Osteoblast (primary cell): Measurements from ENCODE around the gene USP19. TPM values are rescaled to one million over a fixed set of nuclear protein-coding genes. Genes with fewer than 3 reads are reported as not detected.

Source experiments
- DNase-seq: peaks from one replicate; pipeline ENCODE4 v3.0.0; 2011; ENCODE audit warnings: low spot score, mixed read lengths; ENCODE audit not compliant: insufficient read length; ENCODE audit errors: missing footprints
- H2AFZ ChIP-seq: 2 replicates; pipeline ENCODE4 v1.6.0; 2011; ENCODE audit warnings: mild to moderate bottlenecking, low read length
- H3K27ac ChIP-seq: 2 replicates; pipeline ENCODE4 v1.5.1; 2011; ENCODE audit warnings: mild to moderate bottlenecking, low read depth, low read length, moderate library complexity
- H3K27me3 ChIP-seq: 2 replicates; pipeline ENCODE4 v1.6.0; 2012; ENCODE audit warnings: mild to moderate bottlenecking, control low read depth, inconsistent platforms, low read length, moderate library complexity; ENCODE audit not compliant: insufficient read depth
- H3K36me3 ChIP-seq: 2 replicates; pipeline ENCODE4 v1.5.1; 2011; ENCODE audit warnings: mild to moderate bottlenecking, low read length, control low read depth, moderate library complexity; ENCODE audit not compliant: insufficient read depth
- H3K4me1 ChIP-seq: 2 replicates; pipeline ENCODE4 v1.5.1; 2011; ENCODE audit warnings: mild to moderate bottlenecking, low read length, control low read depth, moderate library complexity; ENCODE audit not compliant: insufficient read depth
- H3K4me2 ChIP-seq: 2 replicates; pipeline ENCODE4 v1.6.0; 2011; ENCODE audit warnings: mild to moderate bottlenecking, low read length; ENCODE audit not compliant: insufficient read depth
- H3K4me3 ChIP-seq: fragments of 200-600 bp; sonication (generic); 3 replicates; pipeline ENCODE4 v1.5.1; 2012; ENCODE audit warnings: mild to moderate bottlenecking, low read length, inconsistent platforms; ENCODE audit not compliant: insufficient read depth
- H3K79me2 ChIP-seq: 2 replicates; pipeline ENCODE4 v1.6.0; 2012; ENCODE audit warnings: mild to moderate bottlenecking, low read length, control low read depth, inconsistent platforms; ENCODE audit not compliant: insufficient read depth
- H3K9me3 ChIP-seq: 2 replicates; pipeline ENCODE4 v1.5.1; 2011; ENCODE audit warnings: low read depth, low read length, control low read depth
- H4K20me1 ChIP-seq: 2 replicates; pipeline ENCODE4 v1.6.0; 2012; ENCODE audit warnings: mild to moderate bottlenecking, low read length, control low read depth; ENCODE audit not compliant: insufficient read depth
- total RNA-seq: library from RNA; depleted of rRNA; stranded (reverse); fragments of >200 nt; gene quantifications from 2 replicates; pipeline ENCODE4 v1.2.3, GENCODE V29; 2012
- TF ChIP-seq, protein P1 (sequence below): IDR thresholded peaks from 2 replicates; pipeline ENCODE4 v1.5.1; 2011; ENCODE audit warnings: mild to moderate bottlenecking, low read depth, low read length, moderate library complexity; ENCODE audit errors: extremely low read depth

Gene USP19
- total RNA-seq, 1 donor, result 49.6 TPM

DNA sequence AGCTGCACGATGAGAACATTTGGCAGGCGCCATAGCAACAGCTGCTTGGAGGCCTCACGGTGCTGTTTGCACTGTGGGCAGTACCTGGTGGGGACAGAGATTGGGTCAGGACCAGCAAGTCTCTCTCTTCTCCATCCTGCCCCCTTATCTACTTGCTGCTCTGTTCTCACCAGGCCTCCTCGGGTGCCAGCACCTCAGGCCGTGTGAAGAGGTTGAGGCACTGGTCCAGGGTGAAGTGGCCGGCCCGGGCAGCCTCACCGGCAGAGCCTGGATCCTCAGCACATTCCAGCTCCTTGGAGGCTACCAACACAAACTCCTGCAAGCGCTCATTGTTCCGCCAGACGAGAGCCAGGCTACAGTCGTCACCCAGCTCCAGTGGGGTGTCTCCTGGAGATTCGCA lies 9.8 kb downstream of the USP19 start:
- Histone ChIP-seq H3K27ac (no peak overlapping the region), H3K4me1 (peaks cover 3% of the 10 kb centered on the region), H2AFZ (no peak overlapping the region), H3K79me2 (no peaks in the 10 kb centered on the region), H3K9me3 (no peaks in the 10 kb centered on the region), H3K27me3 (no peaks in the 10 kb centered on the region), H3K4me2 (no peak overlapping the region), H4K20me1 (no peaks in the 10 kb centered on the region), H3K4me3 (no peak overlapping the region), H3K36me3 (peaks cover 77% of the 10 kb centered on the region)
- DNase-seq, result peak; percentile 77
- TF ChIP-seq, protein P1, sequence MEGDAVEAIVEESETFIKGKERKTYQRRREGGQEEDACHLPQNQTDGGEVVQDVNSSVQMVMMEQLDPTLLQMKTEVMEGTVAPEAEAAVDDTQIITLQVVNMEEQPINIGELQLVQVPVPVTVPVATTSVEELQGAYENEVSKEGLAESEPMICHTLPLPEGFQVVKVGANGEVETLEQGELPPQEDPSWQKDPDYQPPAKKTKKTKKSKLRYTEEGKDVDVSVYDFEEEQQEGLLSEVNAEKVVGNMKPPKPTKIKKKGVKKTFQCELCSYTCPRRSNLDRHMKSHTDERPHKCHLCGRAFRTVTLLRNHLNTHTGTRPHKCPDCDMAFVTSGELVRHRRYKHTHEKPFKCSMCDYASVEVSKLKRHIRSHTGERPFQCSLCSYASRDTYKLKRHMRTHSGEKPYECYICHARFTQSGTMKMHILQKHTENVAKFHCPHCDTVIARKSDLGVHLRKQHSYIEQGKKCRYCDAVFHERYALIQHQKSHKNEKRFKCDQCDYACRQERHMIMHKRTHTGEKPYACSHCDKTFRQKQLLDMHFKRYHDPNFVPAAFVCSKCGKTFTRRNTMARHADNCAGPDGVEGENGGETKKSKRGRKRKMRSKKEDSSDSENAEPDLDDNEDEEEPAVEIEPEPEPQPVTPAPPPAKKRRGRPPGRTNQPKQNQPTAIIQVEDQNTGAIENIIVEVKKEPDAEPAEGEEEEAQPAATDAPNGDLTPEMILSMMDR, result no peak

DNA sequence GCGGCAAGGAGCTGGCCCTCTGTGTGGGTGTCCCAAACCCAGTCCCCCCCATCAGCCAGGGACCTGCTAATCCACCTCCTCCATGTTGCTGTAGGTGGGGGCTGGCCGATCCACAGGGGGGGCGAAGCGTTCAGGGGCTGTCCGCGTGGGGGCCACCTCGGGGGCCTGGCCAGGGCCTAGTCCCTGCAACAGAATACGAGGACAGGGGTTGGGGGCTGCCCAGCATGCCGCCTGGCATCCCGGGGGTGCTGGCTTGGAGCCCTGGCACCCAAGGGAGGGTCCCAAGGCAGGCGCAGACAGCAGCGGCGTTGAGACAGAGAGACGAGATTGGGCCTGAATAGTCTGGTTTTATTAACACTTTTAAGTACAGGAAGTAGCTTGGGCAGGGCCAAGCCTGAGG lies 12.3 kb downstream of the USP19 start:
- no peak overlapping the region for H3K4me3 ChIP-seq
- H3K9me3 ChIP-seq, result no peaks in the 10 kb centered on the region
- H3K4me1 ChIP-seq, result peaks cover 20% of the 10 kb centered on the region
- H3K4me2 ChIP-seq, result no peak overlapping the region
- peaks cover 15% of the 10 kb centered on the region for H3K79me2 ChIP-seq
- TF ChIP-seq, protein P1, result no peak
- no peaks in the 10 kb centered on the region for H3K27me3 ChIP-seq
- no peak overlapping the region for H2AFZ ChIP-seq
- no peak for DNase-seq
- no peaks in the 10 kb centered on the region for H4K20me1 ChIP-seq
- H3K27ac ChIP-seq, result no peak overlapping the region
- peaks cover 53% of the 10 kb centered on the region for H3K36me3 ChIP-seq

DNA sequence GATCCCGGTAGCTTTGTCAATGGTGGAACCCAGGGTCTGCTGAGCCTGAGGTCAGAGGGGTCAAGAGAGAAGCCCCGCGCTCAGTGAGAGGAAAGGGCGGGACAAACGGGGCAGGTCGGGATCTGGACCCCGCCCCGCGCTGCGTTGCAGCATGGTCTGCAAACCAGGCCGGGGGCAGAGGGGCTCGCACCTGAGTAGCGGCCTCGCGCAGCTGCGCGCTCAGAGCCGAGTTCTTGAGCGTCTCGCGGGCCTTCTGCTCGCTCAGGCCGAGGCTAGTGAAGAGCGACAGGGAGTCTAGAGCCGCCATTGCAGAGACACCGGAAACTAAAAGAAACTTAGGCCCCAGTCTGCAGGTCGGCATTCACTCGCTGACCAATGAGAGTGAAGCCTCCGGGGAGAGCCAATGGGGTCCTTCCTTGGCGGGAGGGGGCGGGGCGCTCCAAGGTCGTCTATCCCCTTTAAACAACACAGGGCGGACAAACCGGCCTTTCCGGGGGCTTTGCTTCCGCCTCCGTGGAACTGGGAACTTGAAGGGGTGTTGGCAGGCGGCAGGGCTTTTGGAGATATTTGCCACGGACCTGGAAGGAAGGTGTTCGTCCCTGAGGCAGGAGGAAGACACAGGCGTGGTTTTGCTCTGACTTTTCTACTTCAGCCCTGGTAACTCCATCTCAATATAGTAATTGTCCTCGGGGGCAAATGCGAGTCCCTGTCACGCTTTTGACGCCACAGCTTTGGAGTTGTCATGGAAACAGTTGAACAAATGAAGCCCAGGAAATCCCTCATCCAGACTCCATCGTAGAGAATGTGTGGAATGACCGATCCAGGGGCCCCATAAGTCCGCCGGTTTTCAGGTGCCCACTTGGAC lies 16.0 kb downstream of the USP19 start, which contains the start of gene QARS1:
Gene QARS1 (minus strand): TSS at position 331 of the 865 bp plus-strand sequence. CDS start 24 bp downstream, at position 307.
- peak within 1 kb of the TSS; percentile 90 for H3K4me2 ChIP-seq
- H3K27ac ChIP-seq, result peak within 1 kb of the TSS; percentile 94
- no peaks in the 10 kb centered on the region for H3K27me3 ChIP-seq
- no peaks in the 10 kb centered on the region for H3K9me3 ChIP-seq
- H3K79me2 ChIP-seq, result peaks cover 31% of the 10 kb centered on the region
- H2AFZ ChIP-seq, result peak within 1 kb of the TSS; percentile 96
- TF ChIP-seq, protein P1, result no peak
- DNase-seq, result peak; percentile 100
- no peaks in the 10 kb centered on the region for H4K20me1 ChIP-seq
- peaks cover 52% of the 10 kb centered on the region for H3K36me3 ChIP-seq
- H3K4me3 ChIP-seq, result peak within 1 kb of the TSS; percentile 82
- peaks cover 22% of the 10 kb centered on the region for H3K4me1 ChIP-seq

DNA sequence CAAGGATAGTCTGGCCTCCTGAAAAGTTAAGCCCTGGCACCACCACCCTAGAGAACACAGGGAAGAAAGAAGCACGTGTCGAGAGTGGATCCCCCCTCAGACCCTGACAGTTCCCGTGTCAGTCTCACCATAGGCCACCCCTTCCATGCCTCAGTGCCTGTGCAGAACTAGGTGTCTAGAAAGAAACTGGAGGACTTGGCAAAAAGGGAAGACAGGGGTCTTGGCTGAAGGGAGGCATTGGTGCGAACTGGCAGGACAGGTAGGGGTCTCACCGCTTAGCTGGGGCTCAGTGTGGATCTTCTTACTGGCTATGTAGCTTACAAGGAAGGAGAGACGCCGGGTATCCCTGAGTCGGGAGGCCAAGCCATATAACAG lies 16.6 kb downstream of the USP19 start:
- Histone ChIP-seq H3K27ac (peak overlapping the region; percentile 94), H4K20me1 (no peaks in the 10 kb centered on the region), H3K36me3 (peaks cover 56% of the 10 kb centered on the region), H3K4me3 (peak overlapping the region; percentile 82), H3K27me3 (no peaks in the 10 kb centered on the region), H3K4me1 (peaks cover 22% of the 10 kb centered on the region), H2AFZ (peak overlapping the region; percentile 96), H3K4me2 (peak overlapping the region; percentile 90), H3K79me2 (peaks cover 31% of the 10 kb centered on the region), H3K9me3 (no peaks in the 10 kb centered on the region)
- TF ChIP-seq, protein P1, result no peak
- peak; percentile 13 for DNase-seq
